Measurements from ENCODE around the gene SLC2A13.
"Not testable (repeated sequence)": the region's sequence is repeated elsewhere in the genome, so short reads cannot be mapped to it uniquely, and the experiment has no call there.

SLC2A13 gene

DNA sequence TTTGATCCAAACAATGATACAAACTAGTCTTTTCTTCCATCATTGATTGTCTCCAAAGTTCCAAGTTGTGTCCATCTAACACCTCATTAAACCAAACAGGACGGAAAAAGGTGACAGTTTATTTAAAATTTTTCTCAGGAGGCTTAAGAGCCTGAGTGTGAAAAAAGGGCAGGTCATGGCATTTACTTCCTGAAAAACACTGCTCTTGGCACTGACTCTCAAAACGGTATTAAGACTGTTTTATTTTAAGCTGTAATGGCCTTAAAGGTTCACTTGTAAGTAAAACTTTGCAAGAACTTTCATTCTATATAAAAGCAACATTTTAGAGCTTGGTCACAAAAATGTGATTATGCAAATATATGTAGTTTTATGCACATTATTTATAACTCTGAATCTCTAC lies 222.5 kb downstream of the SLC2A13 start:
- DNase-seq (no peak), ATAC-seq (no peak)
- H3K27me3 Mint-ChIP-seq: no peaks in the 10 kb centered on the region
- no peak overlapping the region for H3K27ac Mint-ChIP-seq
- H3K36me3 Mint-ChIP-seq (ENCODE audit: low read depth): peaks cover 12% of the 10 kb centered on the region
- peaks cover 15% of the 10 kb centered on the region for H3K9me3 Mint-ChIP-seq
- no peaks in the 10 kb centered on the region for H3K4me1 Mint-ChIP-seq
- H3K4me3 Mint-ChIP-seq: no peak overlapping the region

DNA sequence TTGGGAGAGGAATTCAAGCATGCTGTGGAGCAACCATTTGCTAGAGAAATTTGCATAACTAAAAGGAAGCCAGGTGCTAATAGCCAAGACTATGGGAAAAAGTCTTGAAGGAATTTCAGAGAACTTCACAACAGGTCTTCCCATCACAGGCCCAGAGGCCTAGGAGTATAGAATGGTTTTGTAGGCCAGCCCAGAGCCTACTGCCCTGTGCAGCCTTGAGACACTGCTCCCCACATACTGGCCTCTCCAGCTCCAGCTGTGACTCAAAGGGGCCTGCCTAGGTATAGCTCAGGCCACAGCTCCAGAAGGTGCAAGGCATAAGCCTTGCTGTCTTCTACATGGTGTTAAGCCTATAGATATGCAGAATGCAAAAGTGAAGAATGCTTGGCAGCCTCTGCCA lies 227.1 kb downstream of the SLC2A13 start:
- Mint-ChIP-seq H3K27me3 (no peaks in the 10 kb centered on the region), H3K36me3 (ENCODE audit: low read depth) (peaks cover 12% of the 10 kb centered on the region), H3K4me1 (no peaks in the 10 kb centered on the region), H3K4me3 (no peak overlapping the region), H3K9me3 (peaks cover 23% of the 10 kb centered on the region), H3K27ac (no peak overlapping the region)
- no peak for ATAC-seq
- DNase-seq: no peak

DNA sequence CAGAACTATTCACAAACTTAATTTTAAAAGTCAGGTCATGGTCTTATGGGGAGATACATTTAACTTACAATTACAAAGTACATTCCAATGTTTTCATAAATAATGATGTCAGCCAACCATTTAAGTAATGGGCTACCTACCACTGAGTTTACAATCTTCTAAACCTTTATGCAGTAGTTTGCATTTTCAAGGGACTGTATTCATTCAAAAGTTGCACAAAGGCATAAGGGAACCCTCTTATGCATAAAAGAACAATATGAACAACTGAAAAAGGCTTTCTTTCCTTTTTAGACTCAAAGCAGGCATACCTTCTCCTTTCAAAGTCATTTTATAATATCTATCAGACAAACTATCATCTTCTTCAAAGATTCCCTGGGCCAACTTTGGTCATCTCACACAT lies 230.2 kb downstream of the SLC2A13 start:
- Mint-ChIP-seq H3K36me3 (ENCODE audit: low read depth) (peaks cover 9% of the 10 kb centered on the region), H3K9me3 (peaks cover 17% of the 10 kb centered on the region), H3K4me3 (no peak overlapping the region)

DNA sequence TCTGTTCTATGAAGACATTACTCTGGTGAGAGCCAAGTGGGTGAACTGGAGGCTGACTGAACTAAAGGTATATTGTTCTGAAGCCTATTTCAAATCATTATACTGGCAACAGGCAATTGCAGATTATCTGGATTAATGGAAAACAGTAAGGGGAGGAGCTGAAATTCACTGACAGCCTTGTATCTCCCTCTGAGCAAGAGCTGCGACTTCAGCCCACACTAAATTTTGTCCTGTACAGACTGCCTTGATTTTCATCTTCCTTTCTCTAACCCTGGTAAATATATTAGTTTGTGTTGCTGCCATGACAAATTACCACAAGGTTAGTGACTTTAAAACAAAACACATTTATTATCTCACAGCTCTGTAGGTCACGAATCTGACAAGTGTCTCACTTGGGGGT lies 231.1 kb downstream of the SLC2A13 start:
- Mint-ChIP-seq H3K9me3 (peaks cover 14% of the 10 kb centered on the region), H3K36me3 (ENCODE audit: low read depth) (peaks cover 4% of the 10 kb centered on the region), H3K4me1 (no peaks in the 10 kb centered on the region), H3K27ac (no peak overlapping the region), H3K4me3 (no peak overlapping the region), H3K27me3 (no peaks in the 10 kb centered on the region)
- DNase-seq (no peak), ATAC-seq (no peak)

More for the DNA sequence above, 230.2 kb downstream of the SLC2A13 start:
- ATAC-seq: no peak
- Mint-ChIP-seq H3K27me3 (no peaks in the 10 kb centered on the region), H3K27ac (no peak overlapping the region), H3K4me1 (no peaks in the 10 kb centered on the region)
- no peak for DNase-seq

DNA sequence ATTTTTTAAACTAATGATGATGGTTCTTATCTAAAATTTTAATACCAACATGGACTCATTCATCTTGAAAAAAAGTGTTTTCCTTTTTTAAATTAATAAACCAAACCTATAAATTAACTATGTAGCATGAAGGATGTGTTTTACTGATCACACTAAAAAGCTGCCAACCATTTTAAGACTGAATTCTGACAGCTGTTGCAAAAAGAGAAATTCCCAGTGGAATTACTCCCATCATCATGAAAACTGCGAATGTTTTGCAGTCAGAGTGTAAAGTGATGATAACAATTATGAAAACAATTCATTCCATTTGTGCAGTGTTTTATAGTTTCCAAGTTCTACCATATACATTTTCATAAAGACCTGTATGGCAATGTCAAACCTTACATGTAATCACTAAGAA lies 232.8 kb downstream of the SLC2A13 start:
- no peak overlapping the region for H3K27ac Mint-ChIP-seq
- no peaks in the 10 kb centered on the region for H3K4me1 Mint-ChIP-seq
- DNase-seq: no peak
- peaks cover 4% of the 10 kb centered on the region for H3K9me3 Mint-ChIP-seq
- H3K27me3 Mint-ChIP-seq: no peaks in the 10 kb centered on the region
- no peaks in the 10 kb centered on the region for H3K36me3 Mint-ChIP-seq (ENCODE audit: low read depth)
- H3K4me3 Mint-ChIP-seq: no peak overlapping the region
- ATAC-seq: no peak

DNA sequence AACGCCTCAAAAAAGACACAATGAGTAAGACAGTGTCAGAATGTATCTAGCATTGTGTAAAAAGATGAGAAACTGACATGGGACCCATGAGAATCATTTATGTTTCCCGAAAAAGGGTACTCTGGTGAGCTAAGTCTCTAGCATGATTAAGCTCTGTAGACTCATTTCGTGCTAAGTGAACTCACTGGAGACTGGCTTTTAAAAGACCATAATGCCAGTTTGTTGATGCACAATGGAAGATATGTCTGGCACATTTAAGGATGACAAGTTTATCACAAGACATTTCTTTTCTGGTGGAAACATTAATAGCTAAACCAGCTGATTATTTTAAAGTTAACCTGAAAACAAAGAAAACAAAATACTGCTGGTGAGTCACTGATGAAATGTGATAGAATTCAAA lies 233.5 kb downstream of the SLC2A13 start:
- H3K27me3 Mint-ChIP-seq: no peaks in the 10 kb centered on the region
- no peak overlapping the region for H3K4me3 Mint-ChIP-seq
- ATAC-seq: no peak
- H3K9me3 Mint-ChIP-seq: no peaks in the 10 kb centered on the region
- no peaks in the 10 kb centered on the region for H3K4me1 Mint-ChIP-seq
- DNase-seq: no peak
- H3K36me3 Mint-ChIP-seq (ENCODE audit: low read depth): no peaks in the 10 kb centered on the region
- H3K27ac Mint-ChIP-seq: no peak overlapping the region

DNA sequence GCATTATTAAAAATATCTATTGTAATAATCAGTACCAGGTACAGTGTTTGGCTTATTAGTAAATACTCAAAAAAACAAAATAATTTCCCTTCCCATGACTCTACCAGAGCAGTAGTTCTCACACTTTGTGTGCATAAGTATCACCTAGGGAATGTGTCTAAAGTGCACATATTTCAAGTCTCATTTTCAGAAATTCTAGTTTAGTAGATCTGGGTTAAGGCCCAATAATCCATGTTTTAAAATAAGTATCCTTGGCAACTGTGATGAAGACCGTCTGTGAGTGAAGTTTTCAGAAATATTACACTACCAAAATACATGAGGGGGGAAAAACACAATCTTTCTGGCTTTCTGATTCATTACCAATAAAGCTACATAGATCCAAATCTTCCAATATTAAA lies 237.6 kb downstream of the SLC2A13 start:
- H3K4me1 Mint-ChIP-seq: no peaks in the 10 kb centered on the region
- peaks cover 5% of the 10 kb centered on the region for H3K36me3 Mint-ChIP-seq (ENCODE audit: low read depth)
- no peak for ATAC-seq
- no peaks in the 10 kb centered on the region for H3K27me3 Mint-ChIP-seq
- no peak overlapping the region for H3K27ac Mint-ChIP-seq
- no peak overlapping the region for H3K4me3 Mint-ChIP-seq
- DNase-seq: no peak
- H3K9me3 Mint-ChIP-seq: peaks cover 10% of the 10 kb centered on the region

DNA sequence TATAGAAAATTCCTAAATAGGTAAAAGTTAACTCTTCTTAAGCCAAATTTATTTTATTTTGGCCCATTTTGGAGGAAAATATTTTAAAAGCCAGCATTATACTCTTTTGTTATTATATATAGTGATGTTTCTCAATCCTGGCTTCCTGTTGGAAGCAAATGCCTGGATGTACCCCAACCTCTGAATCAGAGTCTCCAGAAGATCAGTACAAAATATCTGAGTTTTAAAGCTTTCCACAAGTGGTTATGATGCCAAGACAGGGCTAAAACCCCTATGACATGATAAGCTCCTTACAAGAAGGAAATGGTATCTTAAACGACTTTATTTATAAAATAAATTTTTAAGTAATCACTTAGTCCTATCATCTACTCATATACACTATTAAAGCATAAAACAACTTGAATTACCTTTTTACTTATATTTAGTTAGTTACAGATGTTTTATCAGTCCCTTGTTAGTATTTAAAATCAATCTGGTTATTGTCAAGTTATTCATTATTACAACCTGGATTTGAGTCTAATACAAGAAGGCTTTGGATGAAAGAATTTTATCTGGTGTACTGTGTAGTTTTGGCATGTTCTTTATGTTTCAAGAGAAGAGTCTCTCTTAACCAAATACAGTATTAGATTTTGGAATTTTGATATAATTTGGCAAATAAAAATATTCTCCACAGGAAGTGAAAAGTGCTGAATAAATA lies 238.1 kb downstream of the SLC2A13 start:
- DNase-seq (no peak), ATAC-seq (no peak)
- Mint-ChIP-seq H3K36me3 (ENCODE audit: low read depth) (peaks cover 5% of the 10 kb centered on the region), H3K4me3 (no peak overlapping the region), H3K27ac (no peak overlapping the region), H3K27me3 (no peaks in the 10 kb centered on the region), H3K9me3 (peaks cover 10% of the 10 kb centered on the region), H3K4me1 (no peaks in the 10 kb centered on the region)

DNA sequence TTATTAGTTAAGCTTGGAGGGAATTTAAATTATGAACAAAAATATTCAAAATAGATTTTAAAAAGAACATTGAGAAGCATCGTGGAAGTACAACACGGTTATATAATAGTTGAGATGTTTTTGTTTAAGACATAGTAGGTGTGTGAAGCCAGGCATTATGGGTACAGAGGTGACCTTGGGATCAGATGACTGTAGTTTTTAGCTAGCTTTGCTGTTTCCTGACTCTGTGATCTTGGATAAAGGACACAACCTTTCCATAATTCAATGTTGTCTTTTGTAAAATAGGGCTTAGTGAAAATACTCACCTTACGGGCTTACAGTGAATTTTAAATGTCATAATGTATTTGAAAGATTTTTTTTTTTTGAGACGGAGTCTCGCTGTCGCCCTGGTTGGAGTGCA lies 239.7 kb downstream of the SLC2A13 start:
- Mint-ChIP-seq H3K4me3 (no peak overlapping the region), H3K9me3 (peaks cover 10% of the 10 kb centered on the region), H3K27ac (no peak overlapping the region), H3K27me3 (no peaks in the 10 kb centered on the region), H3K4me1 (no peaks in the 10 kb centered on the region), H3K36me3 (ENCODE audit: low read depth) (peaks cover 5% of the 10 kb centered on the region)
- no peak for DNase-seq
- no peak for ATAC-seq

DNA sequence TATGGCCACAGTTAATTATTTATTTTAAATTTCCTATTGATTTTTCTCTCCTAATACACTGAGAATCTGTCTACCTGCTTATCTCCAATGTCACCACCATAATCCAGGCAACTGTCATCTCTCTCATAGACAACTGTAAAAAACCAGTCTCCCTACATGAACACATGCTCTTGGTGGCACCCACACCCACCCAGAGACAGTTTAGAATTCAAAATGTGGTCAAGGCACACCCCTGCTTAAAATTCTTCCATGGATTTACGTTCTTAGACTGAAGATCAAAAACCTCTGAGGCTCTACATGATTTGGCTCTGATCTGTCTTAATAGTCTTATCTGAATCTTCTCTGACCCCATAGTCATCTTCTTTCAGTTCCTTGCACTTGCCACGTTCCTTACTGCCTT lies 245.2 kb downstream of the SLC2A13 start:
- H3K9me3 Mint-ChIP-seq: peaks cover 8% of the 10 kb centered on the region
- DNase-seq (no peak), ATAC-seq (no peak)
- H3K27ac Mint-ChIP-seq: no peak overlapping the region
- peaks cover 2% of the 10 kb centered on the region for H3K4me1 Mint-ChIP-seq
- H3K4me3 Mint-ChIP-seq: no peak overlapping the region
- peaks cover 5% of the 10 kb centered on the region for H3K36me3 Mint-ChIP-seq (ENCODE audit: low read depth)
- no peaks in the 10 kb centered on the region for H3K27me3 Mint-ChIP-seq

DNA sequence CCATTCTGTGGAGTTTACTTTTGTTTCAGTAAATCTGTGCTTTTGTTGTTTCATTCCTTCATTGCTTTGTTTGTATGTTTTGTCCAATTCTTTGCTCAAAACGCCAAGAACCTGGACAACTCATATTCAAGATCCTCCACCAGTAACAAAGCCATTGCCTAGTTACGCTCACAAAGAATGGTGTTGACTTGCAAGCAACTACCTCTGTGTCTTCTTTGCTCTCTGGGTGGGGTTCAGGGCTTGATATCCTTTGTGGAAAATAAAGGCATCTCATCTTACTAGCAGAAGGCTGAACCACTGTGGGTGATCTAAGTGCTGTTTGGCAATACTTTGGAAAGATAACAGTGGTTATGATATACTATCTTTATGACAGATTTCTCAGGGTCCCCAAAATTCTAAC lies 252.9 kb downstream of the SLC2A13 start:
- Mint-ChIP-seq H3K9me3 (peaks cover 3% of the 10 kb centered on the region), H3K4me3 (no peak overlapping the region), H3K27ac (no peak overlapping the region), H3K4me1 (peaks cover under 1% of the 10 kb centered on the region), H3K36me3 (ENCODE audit: low read depth) (peaks cover 3% of the 10 kb centered on the region), H3K27me3 (no peaks in the 10 kb centered on the region)
- ATAC-seq (no peak), DNase-seq (no peak)

DNA sequence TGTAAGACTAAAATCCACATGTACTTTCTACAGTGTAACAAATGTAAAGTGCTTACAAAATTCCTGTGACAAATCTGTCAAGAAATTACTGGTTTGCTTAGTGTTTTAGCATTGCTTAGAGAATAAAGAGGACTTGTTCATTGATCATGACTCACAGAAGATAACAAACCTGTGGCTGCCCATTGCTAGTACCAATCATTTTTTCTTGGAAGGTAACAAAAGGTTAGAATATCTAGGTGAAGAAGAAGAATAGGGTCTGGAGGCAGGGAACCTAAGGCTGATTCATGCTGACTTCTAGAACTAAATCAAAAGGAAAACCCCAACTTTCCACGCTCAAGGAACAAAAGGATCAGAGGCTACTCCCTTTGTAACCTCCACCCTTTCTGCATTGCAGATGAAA lies 253.5 kb downstream of the SLC2A13 start:
- Mint-ChIP-seq H3K4me1 (peaks cover 2% of the 10 kb centered on the region), H3K9me3 (peaks cover 3% of the 10 kb centered on the region), H3K27ac (no peak overlapping the region), H3K27me3 (no peaks in the 10 kb centered on the region), H3K4me3 (no peak overlapping the region), H3K36me3 (ENCODE audit: low read depth) (peaks cover 3% of the 10 kb centered on the region)
- no peak for ATAC-seq
- DNase-seq: no peak

DNA sequence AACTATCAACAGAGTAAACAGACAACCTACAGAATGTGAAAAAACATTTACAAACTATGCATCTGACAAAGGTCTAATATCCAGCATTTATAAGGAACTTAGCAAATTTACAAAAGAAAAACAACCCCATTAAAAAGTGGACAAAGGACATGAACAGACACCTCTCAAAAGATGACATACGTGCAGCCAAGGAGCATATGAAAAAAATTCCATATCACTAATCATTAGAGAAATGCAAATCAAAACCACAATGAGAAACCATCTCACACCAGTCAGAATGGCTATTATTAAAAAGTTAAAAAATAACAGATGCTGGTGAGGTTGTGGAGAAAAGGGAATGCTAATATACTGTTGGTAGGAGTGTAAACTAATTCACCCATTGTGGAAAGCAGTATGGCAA lies 257.7 kb downstream of the SLC2A13 start:
- not testable (repeated sequence) for H3K9me3 Mint-ChIP-seq

DNA sequence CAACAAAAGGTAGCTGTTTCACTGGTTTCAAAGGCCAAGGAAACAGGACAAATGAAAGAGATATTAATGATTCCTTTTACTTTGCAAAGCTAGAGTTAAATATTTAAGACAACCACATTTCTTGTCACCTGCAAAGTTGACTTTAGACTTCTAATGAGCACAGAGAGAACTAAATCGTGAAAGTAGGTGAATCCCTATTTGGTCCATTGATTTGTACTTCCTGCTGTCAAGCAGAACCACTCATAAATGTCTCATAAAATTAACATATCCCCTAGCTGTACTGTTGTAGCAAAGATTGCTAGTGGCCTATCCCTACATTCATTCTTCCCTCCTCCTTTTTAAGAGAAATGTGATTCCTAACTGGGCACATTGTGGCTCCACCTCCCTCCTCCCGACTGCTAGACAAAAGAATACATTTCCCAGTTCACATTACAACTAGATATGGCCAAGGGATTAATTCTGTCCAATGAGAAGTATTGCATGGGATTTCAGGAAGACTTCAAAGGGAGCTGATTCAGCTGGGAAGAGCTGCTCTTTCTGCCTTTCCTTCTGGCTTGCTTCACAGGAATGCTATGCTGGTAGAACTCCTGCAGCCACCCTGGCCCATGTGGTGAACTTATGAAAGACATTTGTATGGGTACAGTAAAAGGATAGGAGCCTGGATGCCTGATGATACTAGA lies 258.8 kb downstream of the SLC2A13 start:
- no peak overlapping the region for H3K27ac Mint-ChIP-seq
- H3K27me3 Mint-ChIP-seq: no peaks in the 10 kb centered on the region
- no peak overlapping the region for H3K4me3 Mint-ChIP-seq
- H3K9me3 Mint-ChIP-seq: peaks cover 3% of the 10 kb centered on the region
- no peaks in the 10 kb centered on the region for H3K36me3 Mint-ChIP-seq (ENCODE audit: low read depth)
- H3K4me1 Mint-ChIP-seq: peaks cover 2% of the 10 kb centered on the region
- DNase-seq (no peak), ATAC-seq (no peak)

More for the DNA sequence above, 257.7 kb downstream of the SLC2A13 start:
- not testable (repeated sequence) for DNase-seq; H3K4me1 Mint-ChIP-seq; H3K27ac Mint-ChIP-seq; H3K36me3 Mint-ChIP-seq (ENCODE audit: low read depth); ATAC-seq; H3K4me3 Mint-ChIP-seq; H3K27me3 Mint-ChIP-seq

DNA sequence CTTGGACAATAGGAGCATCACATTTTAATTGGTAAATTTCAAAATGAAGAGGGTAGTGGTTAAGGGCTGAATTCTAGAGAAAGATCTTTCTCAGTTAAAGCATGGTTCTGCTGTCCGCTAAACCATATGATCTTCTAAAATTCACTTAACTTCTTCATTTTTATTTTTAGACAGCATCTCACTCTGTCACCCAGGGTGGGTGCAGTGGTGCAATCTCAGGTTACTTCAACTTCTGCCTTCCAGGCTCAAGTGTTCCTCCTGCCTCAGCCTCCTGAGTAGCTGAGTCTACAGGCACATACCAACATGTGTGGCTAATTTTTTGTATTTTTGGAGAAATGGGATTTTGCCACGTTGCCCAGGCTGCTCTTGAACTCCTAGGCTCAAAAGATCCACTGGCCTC lies 259.6 kb downstream of the SLC2A13 start:
- ATAC-seq: no peak
- Mint-ChIP-seq H3K9me3 (peaks cover 3% of the 10 kb centered on the region), H3K27ac (no peak overlapping the region), H3K27me3 (no peaks in the 10 kb centered on the region), H3K36me3 (ENCODE audit: low read depth) (no peaks in the 10 kb centered on the region), H3K4me3 (no peak overlapping the region), H3K4me1 (peaks cover 2% of the 10 kb centered on the region)
- no peak for DNase-seq
